GM19238 (cell line): ENCODE data around the gene INPP5F.

Source experiments
- DNase-seq: peaks from one replicate; pipeline ENCODE4 v3.0.0; 2011; ENCODE audit warnings: low spot score; ENCODE audit not compliant: insufficient read length

The INPP5F gene

DNA sequence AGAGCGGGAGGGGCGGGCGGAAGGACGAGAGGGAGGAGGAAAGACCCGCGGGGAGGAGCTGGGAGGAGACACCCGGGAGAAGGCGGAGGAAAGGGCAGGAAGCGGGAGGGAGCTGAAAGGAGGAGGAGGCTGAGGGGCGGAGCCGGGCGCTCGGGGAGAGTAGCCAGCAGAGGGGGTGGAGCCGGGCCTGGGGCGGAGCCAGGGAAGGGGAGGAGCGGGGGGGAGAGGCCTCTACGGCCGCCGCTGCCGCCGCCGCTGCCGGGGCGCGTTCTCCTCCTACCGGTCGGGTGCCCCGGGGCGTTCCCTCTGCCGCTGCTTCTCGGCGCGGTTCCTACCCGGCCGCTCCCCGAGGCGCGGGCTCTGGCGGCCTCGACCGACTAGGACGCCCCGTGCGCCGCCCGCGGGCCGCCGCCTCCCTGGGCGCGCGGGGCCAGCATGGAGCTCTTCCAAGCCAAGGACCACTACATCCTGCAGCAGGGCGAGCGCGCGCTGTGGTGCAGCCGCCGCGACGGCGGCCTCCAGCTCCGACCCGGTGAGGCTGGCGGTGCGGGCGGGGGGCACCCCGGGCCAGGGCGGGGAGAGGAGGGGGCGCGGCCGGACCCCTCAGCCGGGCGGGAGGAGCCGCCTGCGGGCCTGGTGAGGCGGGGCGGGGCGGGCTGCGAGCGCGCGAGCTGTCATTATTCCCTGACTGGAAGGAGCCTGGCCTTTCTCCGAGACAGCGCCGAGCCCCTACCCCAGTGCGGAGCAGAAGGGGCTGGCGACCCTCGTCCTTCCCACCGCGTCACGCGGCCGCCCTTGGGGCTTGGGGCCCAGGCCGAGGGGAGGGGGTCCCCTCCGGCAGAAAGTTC is at the start of gene INPP5F:
Gene INPP5F (plus strand): TSS at position 223 of the 848 bp plus-strand sequence. CDS start 213 bp downstream, at position 436.
- DNase-seq = peak; percentile 99

DNA sequence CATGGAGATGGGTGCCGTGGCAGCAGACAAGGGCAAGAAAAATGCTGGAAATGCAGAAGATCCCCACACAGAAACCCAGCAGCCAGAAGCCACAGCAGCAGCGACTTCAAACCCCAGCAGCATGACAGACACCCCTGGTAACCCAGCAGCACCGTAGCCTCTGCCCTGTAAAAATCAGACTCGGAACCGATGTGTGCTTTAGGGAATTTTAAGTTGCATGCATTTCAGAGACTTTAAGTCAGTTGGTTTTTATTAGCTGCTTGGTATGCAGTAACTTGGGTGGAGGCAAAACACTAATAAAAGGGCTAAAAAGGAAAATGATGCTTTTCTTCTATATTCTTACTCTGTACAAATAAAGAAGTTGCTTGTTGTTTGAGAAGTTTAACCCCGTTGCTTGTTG is 48.7 kb upstream of the INPP5F start:
- no peak for DNase-seq

GRCh38 chr10:119677904-119678755 is 47.7 kb upstream of the INPP5F start:
- no peak for DNase-seq

DNA sequence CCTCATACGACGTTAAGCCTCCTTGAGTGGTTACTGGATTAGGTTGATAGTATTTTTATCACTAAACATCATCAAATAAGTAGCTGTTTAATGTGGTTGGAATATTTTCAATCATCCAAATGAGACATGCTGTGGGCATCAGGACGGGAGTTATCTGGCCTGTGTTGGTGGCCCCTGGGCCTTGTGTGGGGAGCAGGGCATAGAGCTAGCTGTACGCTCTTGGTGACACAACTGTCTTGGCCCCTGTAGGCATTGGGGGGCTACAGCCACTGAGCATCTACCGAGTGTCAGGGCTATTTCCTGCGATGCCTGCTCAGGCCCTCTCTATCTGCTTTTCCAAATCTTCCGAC is 46.4 kb upstream of the INPP5F start:
- DNase-seq = no peak

GRCh38 chr10:119680050-119680449 is 45.8 kb upstream of the INPP5F start:
- DNase-seq = no peak

- DNase-seq = no peak
Observed at GRCh38 chr10:119680650-119681081, 45.2 kb upstream of the INPP5F start.

DNA sequence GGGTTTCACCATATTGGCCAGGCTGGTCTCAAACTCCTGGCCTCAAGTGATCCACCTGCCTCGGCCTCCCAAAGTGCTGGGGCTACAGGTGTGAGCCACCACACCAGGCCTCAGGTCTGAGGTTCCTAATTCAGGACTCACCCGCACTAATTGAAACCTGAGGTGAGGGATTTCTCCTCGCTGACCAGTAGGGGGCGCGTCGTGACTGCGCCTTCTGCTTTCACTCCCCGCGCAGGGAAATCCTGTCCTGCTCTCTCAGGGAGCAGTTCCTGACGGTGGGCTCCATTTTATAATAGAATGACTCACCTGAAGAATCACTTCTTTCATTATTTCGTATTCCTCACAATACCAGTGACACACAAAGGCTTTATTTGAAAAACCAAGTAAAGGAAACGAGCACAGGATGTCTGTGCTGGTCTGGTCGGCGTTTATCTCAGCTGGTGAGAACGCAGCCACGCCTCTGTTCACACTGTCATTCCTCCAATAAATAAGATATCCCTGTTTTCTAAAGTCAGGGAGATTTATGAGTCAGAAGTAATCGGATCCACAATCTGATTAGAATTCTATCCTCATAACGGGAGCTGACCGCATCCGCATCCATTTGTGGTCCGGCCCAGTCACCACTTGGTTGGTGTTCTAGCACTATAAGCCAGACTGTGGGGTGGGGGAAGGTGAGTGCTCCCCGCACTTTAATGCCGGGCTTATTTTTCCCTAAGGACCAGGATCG is 39.2 kb upstream of the INPP5F start:
- DNase-seq = peak; percentile 66

- DNase-seq = no peak
Observed at GRCh38 chr10:119687192-119688032, 38.4 kb upstream of the INPP5F start.

DNA sequence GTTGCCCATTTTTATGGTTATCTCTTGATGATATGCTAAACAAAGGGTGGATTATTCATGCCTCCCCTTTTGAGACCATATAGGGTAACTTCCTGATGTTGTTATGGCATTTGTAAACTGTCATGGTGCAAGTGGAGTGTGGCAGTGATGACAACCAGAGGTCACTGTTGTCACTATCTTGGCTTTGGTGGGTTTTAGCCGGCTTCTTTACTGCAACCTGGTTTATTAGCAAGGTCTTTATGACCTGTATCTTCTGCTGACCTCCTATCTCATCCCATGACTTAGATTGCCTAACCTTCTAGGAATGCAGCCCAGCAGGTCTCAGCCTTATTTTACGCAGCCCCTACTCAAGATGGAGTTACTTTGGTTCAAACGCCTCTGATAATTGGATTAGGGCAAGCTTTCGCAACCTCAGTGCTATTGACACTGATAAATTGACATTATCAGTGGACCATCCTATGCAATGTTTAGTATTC is 37.8 kb upstream of the INPP5F start:
- no peak for DNase-seq

- no peak for DNase-seq
Observed at GRCh38 chr10:119689016-119689580, 36.8 kb upstream of the INPP5F start.

GRCh38 chr10:119691726-119692125 is 34.1 kb upstream of the INPP5F start:
- DNase-seq = no peak

DNA sequence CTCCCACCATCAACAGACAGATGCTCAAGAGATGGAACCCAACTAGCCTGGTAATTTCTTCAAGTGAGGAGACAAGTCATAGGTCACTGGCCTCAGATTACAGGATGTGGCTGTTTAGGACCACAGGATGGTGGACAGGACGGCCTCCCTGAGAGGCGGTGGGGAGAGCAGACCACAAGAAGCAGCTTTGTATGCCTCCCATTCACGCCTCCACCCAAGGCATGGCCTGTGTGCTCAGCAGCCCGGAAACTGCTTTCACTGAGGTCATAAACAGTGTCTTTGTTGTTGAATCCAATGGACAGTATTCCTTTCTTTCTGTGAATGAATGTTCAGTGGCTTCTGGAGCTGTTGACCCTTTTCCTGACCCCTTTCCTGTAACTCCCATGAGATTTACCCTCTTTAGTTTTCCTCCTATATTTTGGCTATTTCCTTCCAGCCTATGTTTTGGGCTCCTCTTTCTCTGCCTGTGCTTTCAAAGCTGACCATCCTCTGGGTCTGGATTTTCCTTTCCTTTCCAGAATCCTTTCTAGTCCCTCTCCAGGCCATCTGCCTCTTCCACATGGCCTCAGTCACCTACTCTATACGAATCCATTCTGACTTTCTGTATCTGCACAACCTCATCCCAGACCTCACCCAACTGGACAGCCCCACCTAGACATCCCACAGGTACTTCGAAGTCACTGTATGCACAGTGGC is 32.4 kb upstream of the INPP5F start:
- DNase-seq = no peak

DNA sequence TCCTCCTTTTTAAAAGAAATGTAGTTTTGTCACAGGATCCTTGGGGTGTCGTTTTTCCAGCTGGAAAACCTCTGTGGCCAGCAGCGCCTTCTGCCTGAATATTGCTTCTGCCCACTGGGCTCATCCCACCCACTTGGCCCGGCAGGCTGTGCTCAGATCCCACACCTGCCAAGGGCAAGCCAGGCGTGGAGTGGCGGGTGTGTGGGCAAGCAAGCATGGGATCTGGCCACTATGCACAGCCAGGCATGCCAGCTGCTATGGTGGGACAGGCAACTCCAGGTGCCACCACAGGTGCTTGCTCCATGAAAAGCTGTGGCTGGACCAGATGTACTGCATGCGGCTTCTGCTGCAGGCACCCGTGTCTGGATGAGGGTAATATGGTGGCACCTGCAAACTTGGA is 31.2 kb upstream of the INPP5F start:
- DNase-seq = no peak

DNA sequence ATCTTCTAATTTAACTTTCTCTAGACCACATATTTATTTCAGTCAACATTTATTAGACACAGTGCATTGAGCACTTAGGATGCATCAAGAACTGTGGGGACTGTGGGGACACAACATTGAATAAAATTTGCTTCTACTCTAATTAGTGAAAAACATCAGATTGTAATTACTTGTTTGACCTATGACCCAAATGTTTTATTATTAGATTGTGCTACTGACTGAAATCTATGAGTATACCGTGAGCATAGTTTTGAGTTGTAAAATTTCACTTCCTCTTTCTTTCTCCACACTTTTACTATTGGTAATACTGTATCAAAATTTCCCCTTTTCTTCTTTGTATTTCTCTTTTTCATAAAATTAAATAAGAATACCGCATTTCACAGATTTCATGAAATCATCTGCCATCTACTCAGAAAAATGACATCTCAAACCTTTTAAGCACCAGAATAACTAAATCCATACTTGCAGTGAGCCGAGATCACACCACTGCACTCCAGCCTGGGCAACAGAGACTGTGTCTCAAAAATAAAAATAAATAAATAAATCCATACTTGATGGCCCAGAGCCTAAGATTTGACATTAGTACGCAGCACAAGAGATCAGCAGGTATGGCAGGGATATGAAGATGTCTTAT is 25.4 kb upstream of the INPP5F start:
- no peak for DNase-seq

GRCh38 chr10:119701861-119702260 is 24.0 kb upstream of the INPP5F start:
- DNase-seq = no peak

DNA sequence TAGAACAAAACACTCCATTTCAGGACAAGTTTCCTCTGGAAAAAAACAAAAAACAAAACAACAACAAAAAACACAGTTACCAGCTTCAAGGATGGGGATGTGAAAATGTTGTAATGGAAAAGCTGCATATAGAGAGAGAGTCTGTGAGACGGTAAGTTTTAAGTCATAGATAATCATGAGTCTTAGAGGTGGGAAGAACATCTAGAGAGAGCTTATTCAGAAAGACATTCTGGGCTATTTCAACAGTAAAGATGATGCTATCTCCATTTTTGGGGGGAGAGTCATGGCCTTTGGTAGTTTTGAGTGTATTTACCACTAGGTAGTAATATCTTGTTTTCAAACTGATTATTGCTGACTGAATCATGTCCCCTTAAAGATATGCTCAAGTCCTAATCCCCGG is 23.3 kb upstream of the INPP5F start:
- no peak for DNase-seq

GRCh38 chr10:119703903-119704508 is 21.8 kb upstream of the INPP5F start:
- no peak for DNase-seq

DNA sequence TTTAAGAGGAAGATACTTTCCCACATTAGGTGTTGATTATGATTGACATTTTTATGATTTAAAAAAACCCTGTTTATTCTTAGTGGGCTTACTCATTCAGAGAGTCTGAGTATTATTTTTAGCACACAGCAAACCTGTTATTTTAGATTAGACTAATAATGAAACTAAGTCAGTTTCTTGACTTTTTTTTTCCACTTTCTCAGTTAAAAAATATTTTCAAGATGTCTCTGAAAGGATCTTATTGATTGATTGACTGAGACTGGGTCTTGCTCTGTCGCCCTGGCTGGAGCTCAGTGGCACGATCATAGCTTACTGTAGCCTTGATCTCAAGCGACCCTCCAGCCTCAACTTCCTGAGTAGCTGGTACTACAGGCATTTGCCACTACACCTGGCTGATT is 20.4 kb upstream of the INPP5F start:
- DNase-seq = no peak
